GM21515 (cell line): ENCODE measurements around the gene KLRF1.
"Not testable (repeated sequence)": the region's sequence is repeated elsewhere in the genome, so short reads cannot be mapped to it uniquely, and the experiment has no call there.

Source experiments
- ATAC-seq: cut with Tn5 transposase; IDR thresholded peaks from one replicate; pipeline ENCODE4 v1.9.1; 2021; ENCODE audit not compliant: unreplicated experiment

KLRF1 gene

DNA sequence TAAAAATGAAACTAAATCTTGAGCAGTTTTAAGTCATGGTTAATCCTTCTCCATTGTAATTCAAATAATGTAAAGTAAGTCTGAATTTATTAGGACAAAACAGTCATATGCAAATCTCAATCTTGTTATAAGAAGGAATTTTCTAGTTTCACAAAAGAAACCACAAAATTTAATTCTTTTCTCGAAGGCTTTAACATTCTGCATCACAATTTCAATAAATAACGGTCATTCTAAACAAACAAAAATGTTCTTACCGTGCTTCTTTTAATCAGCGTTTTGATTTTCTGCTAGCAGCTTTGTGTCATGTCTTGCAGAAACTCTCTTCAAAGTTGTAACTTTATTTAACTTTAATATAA lies 41.6 kb downstream of the KLRF1 start:
- ATAC-seq: no peak

DNA sequence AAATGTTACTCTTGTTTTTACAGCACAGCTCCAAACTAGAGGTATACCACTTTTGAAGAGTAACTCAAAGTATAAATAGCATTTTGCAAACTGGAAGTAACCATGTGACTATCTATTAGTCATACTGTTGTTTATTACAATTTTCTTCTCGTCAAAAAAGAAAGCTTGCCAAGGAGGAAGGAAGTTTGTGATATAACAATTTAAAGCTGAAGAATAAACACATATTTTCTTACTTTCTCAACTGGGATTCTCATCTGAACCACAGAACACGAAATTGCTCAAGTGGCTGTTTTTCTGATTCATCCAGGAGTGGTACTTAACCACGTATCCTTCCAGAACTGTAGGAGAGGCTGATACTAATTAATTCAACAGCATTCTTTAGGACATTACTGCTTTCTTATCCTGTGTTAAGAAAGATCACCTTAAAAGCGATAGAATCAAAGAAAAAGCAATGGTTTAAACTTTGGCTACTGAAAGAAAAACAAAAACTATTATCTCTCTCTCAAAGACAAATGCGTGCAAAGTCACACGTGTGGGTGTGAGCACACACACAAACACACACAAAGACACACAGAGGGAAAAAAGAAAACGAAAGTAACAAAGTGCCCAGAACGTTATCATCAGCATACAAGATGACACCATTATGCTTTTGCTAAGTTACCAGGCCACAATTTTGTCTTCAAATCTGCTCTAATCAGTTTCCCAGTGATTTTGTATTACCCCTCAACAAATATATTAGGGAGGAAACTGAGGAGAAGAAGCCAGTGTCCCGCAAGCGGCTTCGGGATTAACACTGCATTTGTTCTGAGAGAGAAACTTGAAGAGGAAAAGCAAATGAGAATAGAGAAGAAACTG lies 42.3 kb downstream of the KLRF1 start, which contains the start of gene CLEC2B:
TSS of gene CLEC2B (minus strand) at position 48 of the 855 bp plus-strand sequence.
- no peak for ATAC-seq

GRCh38 chr12:9870286-9870866 lies 43.1 kb downstream of the KLRF1 start:
- ATAC-seq: no peak

DNA sequence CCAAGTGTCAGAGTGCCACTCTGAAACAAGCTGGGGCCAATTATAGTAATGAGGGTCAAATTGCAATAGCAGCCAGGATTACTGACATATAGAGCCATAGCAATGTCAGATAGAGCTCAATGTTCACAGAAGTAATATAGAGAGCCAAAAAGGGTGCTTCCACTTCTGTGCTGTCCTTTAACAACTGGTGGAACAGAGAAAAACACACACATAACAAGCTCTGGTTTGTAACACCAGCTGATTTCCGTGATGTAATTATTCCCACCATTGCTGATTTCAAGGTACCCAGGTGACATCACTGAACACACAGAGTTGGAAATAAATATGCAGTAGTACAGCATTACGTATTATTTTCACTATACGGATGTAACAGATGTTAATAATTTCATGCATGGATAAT lies 44.9 kb downstream of the KLRF1 start:
- no peak for ATAC-seq

- no peak for ATAC-seq
Measured at GRCh38 chr12:9872742-9873141, 45.5 kb downstream of the KLRF1 start.

GRCh38 chr12:9876120-9876519 lies 48.8 kb downstream of the KLRF1 start:
- ATAC-seq: not testable (repeated sequence)

DNA sequence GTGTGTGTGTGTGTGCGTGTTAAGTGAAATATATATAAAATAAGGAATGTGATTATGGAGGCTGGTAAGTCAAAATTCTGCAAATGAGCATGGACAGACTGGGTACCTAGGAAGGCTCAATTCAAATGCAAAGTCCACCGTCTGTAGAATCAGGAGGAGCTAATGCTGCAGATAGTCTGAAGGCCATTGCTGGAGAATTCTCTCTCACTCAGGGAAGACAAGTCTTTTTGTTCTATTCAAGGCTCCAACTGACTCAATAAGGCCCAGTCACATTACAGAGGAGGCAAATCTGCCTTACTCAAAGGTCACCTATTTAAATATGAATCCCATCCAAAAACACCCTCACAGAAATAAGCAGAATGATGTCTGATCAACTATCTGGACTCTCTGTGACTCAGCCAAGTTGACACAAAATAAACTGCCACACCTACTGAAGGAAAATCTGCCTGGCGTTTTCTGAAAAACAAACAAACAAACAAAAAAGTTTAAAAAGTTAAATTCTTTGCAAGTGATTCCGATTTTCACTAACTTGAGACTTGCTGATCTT lies 53.3 kb downstream of the KLRF1 start:
- no peak for ATAC-seq

DNA sequence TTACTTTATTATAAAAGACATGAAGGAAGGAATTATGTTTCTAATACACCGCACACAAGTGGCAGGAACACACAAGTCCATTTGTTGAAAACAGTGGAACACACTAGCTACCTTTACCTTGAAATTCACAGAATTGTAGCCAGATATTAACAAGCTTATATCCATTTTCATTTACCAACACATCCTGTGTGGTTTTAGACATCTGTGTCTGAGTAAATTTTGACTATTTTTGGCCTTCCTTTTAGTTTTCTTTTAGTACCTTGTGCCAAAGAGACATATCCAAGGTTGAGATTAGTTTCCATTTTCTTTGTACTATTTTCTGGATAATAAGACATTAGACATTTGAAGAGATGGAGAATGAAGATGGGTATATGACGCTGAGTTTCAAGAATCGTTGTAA lies 54.0 kb downstream of the KLRF1 start, which contains the start of gene KLRF2:
TSS of gene KLRF2 (plus strand) at position 244 of the 400 bp plus-strand sequence. CDS start at position 351, 107 bp downstream.
- no peak for ATAC-seq

GRCh38 chr12:9881988-9882387 lies 54.7 kb downstream of the KLRF1 start:
- ATAC-seq: no peak

DNA sequence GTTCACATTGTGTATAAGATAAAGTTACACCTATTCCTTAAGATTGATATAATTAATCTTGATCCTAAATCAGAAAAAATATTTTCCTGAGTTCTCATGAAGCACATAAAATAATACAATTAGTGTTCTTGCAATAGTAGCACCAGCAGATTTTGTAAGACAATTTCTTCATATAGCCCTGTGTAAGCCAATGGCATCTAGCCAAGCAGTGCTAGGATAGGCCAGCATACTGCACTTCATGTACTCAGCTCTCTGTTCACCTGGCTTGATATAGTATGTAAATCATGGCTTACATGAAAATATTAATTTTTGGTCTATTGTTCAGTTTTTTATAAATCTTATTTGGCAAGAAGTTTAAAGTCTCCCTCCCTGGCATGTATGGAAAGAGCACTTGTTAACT lies 55.9 kb downstream of the KLRF1 start:
- no peak for ATAC-seq

GRCh38 chr12:9888665-9889273 lies 61.5 kb downstream of the KLRF1 start:
- ATAC-seq: no peak
